GM18517 (cell line): Measurements from ENCODE around the gene NDUFAF7.
"Not testable (repeated sequence)": the region's sequence is repeated elsewhere in the genome, so short reads cannot be mapped to it uniquely, and the experiment has no call there.

Experiments used
- ATAC-seq: cut with Tn5 transposase; IDR thresholded peaks from one replicate; pipeline ENCODE4 v1.9.1; 2021; ENCODE audit warnings: mild to moderate bottlenecking, moderate library complexity; ENCODE audit not compliant: unreplicated experiment

The NDUFAF7 gene

DNA sequence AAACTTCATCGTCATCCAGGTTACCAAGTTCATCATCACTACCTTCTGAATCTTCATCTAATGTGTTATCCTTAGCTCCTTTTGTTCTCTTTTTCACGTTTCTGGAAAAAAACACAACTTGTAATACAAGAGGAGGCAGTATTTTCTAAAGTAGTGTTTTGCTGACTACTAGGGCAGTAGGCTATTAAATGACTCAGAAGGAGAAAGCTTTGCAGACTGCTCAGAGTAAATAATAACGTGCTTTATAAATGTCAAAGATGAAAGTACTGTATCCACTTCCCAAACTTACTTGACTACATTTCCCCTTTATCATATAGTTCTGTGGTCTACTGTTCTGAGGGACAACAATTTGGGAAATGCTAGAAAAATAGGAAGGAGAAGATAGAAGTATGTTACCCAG is 19.5 kb upstream of the NDUFAF7 start:
- ATAC-seq = no peak

DNA sequence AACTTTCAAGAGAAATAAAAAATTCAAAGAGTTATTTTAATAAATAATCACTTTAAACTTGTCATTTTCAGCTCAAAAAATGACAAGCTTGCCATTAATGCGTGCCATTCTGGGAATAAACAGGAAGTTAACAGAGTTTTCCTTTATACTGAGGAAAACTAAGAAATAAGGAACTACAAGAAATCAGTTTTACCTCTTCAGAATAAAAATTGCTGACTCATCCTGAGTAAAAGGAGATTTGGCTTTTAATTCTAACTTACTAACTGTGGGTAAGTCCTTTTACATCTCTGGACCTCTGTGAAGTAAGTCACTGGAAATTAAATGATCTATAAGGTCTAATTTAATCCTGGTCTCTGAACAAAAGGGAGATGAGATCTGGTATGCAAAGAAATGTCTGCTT is 16.2 kb upstream of the NDUFAF7 start:
- ATAC-seq = no peak

DNA sequence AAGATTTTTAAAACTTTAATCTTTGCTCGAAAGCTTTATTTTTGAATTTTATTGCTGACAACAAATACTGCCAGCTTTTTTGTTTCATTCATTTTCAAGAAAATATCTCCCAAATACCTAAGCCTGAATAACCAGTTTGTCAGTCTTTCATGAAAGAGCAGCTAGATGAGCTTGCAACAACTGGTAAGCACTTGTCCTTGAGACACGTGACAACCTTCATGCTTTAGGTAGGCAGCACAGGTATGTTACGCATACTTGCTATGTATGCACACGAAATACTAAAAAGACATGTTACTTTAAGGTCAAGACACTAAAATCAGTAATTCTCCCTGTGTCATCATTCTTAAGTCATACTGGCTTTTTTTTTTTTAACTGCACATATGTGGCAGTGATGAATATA is 12.4 kb upstream of the NDUFAF7 start:
- no peak for ATAC-seq

GRCh38 chr2:37223131-37223530 is 8.3 kb upstream of the NDUFAF7 start:
- no peak for ATAC-seq

GRCh38 chr2:37224063-37224462 is 7.4 kb upstream of the NDUFAF7 start:
- ATAC-seq = no peak

- ATAC-seq = not testable (repeated sequence)
These were observed 6.3 kb upstream of the NDUFAF7 start for GRCh38 chr2:37225129-37225528.

GRCh38 chr2:37226863-37227262 is 4.6 kb upstream of the NDUFAF7 start:
- no peak for ATAC-seq

GRCh38 chr2:37228788-37229187 is 2.7 kb upstream of the NDUFAF7 start:
- no peak for ATAC-seq

- ATAC-seq = no peak
These were observed 877 bp upstream of the NDUFAF7 start for GRCh38 chr2:37230581-37230980.

- ATAC-seq = peak; percentile 5
These were observed 874 bp downstream of the NDUFAF7 start for GRCh38 chr2:37232131-37232933.

GRCh38 chr2:37243435-37243834 is 12.0 kb downstream of the NDUFAF7 start:
- ATAC-seq = no peak

DNA sequence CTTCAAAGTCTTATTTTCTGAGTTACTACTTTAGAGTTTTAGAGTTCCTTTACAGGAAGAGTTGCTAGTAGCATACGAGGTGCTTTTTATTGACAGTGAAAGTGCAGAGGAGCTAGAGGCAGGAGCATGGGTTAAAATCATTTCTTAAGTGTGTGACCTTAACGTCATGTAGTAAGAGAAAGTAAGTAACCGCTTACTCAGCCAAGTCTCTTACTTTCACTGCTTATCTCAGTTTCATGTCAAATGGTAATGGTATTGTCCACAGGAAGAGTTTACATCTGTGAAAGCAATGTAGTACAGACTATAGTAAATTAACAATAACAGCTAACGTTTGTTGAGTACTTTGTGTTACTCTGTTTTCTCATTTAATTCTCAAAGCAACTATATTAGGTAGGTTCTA is 12.6 kb downstream of the NDUFAF7 start:
- ATAC-seq = peak; percentile 94

DNA sequence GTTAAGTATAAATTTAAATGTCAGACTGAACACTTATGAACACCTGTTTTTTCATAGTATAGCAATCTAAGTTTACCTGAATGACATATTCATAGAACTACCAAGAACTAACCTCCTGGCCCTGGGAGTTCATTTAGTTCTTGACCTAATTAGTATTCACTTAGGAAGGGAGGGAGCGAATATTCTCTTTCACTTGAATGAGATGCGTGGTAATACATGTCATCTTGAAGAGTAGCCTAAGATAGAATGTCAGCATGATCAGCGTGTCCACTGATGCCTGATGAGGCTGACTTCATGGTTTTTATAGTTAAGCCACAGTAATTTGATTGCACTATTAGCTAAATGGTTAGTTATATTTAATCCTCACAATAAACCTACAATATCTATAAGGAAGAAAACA is 13.3 kb downstream of the NDUFAF7 start:
- no peak for ATAC-seq

GRCh38 chr2:37246205-37246604 is 14.7 kb downstream of the NDUFAF7 start:
- ATAC-seq = no peak

GRCh38 chr2:37250869-37251740 is 19.6 kb downstream of the NDUFAF7 start:
- ATAC-seq = no peak

DNA sequence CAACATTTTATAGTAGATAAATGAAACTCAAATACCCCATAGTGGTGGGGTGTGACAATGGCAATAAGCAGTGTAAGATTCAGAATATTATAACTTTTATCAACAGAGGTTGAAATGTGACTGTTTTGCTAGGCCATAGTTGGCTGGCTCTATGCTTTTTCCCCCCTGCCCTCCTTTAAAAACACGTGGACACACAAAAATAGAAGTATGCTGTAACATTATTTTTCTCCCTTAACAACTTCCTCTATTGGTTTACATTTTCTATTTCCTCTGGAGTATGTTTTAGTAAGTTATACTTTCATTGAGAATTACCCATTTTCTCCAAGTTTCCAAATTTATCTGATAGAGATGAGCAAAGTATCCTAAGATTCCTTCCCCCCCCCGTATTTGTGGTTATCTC is 31.1 kb downstream of the NDUFAF7 start:
- ATAC-seq = no peak

DNA sequence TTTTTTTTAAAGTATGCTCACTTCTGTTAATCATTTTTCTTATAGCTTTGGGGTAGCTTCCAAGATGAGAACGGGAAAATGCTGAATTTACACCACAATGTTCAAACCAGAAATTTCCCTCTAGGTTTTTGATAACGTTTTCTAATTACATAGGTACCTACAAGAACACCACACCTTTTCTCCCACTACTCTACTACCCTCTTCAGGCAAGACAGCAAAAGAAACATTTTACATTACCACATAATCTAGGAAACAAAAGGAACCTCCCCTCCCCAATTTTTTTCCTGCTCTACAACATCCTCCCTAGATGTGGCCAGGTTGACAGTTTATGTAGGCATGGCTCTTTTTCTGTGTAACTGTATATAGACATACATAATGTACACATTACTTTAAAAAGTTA is 32.4 kb downstream of the NDUFAF7 start:
- ATAC-seq = no peak

DNA sequence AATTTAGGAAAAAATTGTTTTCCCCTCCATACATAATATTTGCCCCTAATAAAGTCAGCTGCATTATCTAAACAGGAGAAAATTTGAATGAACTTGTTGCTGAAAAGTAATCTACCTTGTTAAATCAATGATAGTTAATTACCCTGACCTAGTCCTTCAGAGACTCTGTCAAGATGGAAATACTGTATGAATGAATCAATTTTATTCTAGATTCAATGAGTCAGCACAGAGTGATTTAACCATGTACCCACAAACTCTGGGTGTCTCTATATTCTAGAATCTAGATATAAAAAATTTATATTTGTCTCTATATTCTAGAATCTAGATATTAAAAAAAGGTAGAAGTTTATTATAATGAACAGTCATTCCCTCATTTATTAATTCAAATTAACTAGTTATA is 36.2 kb downstream of the NDUFAF7 start:
- no peak for ATAC-seq

- no peak for ATAC-seq
These were observed 36.7 kb downstream of the NDUFAF7 start for GRCh38 chr2:37268111-37268510.

DNA sequence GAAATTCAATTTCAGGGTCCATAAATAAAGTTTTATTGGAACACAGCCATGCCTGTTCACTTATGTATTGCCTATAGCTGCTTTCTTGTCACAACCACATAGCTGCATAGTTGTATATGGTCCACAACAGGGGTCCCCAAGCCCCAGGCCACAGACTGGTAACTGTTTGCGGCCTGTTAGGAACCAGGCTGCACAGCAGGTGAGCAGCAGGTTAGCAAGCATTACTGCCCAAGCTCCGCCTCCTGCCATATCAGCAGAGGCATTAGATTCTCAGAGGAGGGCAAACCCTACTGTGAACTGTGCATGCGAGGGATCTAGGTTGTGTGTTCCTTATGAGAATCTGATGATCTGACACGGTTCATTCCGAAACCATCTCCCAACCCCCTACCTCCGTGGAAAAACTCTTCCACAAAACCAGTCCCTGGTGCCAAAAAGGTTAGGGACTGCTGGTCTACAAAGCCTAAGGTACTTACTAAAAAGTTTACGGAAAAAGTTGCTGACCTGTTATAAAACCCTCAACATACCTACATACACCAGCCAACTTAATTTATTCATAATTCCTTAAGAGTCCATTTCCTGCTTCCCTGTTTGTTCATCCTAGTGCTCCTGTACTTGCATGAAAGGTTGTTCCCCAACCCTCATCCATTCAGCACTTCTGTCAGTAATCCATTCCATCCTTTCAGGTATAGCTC is 40.1 kb downstream of the NDUFAF7 start:
- ATAC-seq = no peak

DNA sequence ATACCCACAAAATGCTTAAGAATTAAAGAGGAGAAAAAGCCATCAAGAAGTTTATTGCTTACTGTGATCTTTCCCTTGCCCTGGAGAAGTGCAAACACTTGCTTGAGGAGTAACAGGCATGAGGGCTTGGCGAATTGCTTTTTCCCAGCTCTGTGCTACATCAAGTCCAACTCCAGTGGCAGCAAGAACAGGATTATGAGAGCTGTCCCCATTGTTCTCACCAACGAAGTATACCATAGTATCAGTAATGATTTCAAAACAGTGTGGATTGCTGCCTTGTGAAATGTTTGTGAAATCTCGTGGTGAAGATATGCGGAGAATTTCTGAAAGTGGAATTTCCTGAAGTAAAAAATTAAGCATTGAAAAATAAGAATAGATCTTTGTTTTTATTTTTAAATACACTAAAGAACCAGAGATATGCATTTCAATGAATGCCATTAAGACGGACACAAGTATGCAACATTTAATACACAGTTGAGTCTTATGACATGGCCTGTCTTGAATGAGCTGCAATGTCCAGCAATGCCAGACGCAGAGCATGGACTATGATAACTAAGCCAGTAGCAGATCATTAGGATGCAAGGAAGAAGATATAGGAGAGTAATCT is 43.0 kb downstream of the NDUFAF7 start:
- no peak for ATAC-seq
